H54 (cell line): ENCODE results near the gene AKT1S1.
"Not testable (repeated sequence)": the region's sequence is repeated elsewhere in the genome, so short reads cannot be mapped to it uniquely, and the experiment has no call there.

Experiments
- DNase-seq: peaks from one replicate; pipeline ENCODE4 v3.0.0; 2011; ENCODE audit warnings: low spot score, mixed read lengths; ENCODE audit not compliant: insufficient read length
- FAIRE-seq: peaks from 3 replicates; lab custom pipeline; 2011; peaks lifted over from hg19 to GRCh38; lab: Jason Lieb, UNC
- POLR2A ChIP-seq: IDR thresholded peaks from 2 replicates; pipeline ENCODE4 v1.6.1; 2011; ENCODE audit warnings: low read depth, mild to moderate bottlenecking, low read length

The AKT1S1 gene

GRCh38 chr19:49827034-49827433 is 50.1 kb downstream of the AKT1S1 start:
- no peak for FAIRE-seq
- no peak for DNase-seq
- no peak for TF ChIP-seq POLR2A

DNA sequence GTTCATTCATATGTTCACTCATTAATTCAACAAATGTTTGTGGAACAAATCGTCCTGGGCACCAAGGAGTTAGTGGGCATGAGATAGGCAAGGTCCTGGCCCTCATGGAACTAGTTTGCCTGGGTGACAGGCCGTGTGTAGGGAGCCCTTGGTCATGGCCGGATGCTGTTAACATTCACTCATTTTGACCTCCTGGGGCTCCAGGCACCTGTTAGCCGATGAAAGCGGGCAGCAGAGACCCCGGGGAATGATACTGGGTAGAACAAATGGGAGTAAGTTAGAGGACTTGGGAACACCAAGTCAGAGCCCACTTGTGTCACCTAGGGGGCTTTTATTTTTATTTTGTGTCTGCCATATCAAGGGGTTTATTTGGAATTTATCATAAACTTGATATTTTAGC is 52.5 kb downstream of the AKT1S1 start:
- FAIRE-seq (no peak), DNase-seq (no peak)
- no peak for TF ChIP-seq POLR2A

DNA sequence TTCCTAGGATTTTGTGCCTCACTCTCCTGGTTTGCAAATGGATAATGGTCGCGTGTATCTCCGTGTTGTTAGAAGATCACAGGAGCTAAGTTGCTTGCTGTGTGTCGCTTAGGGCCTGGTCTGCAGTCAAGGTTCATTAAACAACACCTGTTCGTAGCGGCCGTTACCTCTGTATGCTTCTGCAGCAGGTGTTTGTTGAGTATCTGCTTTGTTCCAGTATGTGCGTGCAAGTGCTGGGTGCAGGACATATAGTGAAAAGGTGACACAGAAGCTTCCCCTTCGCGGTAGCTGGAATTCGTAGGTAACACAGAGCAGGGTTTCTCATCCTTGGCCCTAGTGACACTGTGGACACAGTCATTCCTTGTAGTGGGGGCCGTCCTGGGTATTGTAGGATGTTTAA is 53.7 kb downstream of the AKT1S1 start:
- DNase-seq: no peak
- no peak for FAIRE-seq
- no peak for TF ChIP-seq POLR2A

DNA sequence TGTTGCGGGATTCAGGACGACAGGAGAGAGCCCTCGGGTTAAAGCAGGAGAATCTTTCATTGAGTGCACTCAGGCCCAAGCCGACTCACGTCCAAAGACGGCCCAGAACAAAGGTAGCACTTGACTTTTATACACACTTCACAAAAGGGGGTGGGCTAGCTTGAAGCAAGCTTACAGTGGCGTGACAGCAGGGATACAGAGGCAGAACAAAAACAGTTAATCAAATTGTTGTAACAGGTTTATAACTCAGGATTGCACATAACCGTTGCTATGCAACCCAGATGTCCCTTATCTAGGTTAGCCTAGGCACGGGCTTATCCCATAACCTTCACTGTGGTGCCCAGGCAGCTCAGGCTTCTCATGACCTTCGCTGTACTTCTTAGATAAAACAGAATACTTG is 57.0 kb downstream of the AKT1S1 start:
- DNase-seq (no peak), FAIRE-seq (no peak)
- TF ChIP-seq POLR2A: no peak

DNA sequence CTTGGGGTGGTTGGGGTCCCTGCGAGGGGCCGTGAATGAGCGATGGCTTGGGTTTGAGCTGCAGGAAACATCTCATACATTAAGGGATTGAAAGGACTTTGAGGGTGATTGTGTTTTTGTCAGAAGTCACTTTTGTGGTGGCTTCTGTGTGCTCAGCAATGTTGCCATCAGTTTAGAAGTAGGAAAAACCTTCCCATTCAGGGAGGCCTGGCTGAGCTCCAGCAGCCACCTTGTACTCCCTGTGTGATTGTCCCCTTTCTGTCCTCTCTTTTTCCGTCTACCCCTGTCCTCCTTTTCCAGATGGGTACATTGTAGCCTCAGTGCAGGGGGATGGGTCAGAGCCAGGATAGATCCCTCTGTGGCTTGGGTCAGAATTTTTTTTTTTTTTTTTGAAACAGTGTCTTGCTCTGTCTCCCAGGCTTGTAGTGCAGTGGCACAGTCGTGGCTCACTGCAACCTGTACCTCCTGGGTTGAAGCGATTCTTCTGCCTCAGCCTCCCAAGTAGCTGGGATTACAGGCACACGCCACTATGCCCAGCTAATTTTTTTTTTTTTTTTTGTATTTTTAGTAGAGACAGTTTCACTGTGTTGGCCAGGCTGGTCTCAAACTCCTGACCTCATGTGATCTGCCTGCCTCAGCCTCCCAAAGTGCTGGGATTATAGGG is 57.6 kb downstream of the AKT1S1 start:
- FAIRE-seq, DNase-seq: not testable (repeated sequence)
